Left lobe of liver (tissue), 2 donors: ENCODE data around the gene DIP2C. TPM values are rescaled to one million over a fixed set of nuclear protein-coding genes. Genes with fewer than 3 reads are reported as not detected.
"Not testable (repeated sequence)": the region's sequence is repeated elsewhere in the genome, so short reads cannot be mapped to it uniquely, and the experiment has no call there.

ENCODE experiments used
- ATAC-seq: fragments of 200-7000 bp; cut with Tn5 transposase; one replicate; pipeline ENCODE4 v1.9.1; 2020; ENCODE audit warnings: mild to moderate bottlenecking, moderate library complexity
- DNase-seq: peaks from one replicate; pipeline ENCODE4 v3.0.0-alpha.2; 2020; ENCODE audit warnings: low spot score
- total RNA-seq: library from RNA; stranded (reverse); gene quantifications from one replicate; pipeline ENCODE4 v1.2.1, GENCODE V29; 2021
- donor health status: DM: no; HTN: no; CAD: no; lungs with moderate emphysema.
- donor health status: DM: no; HTN: yes; CAD: no.

The DIP2C gene
- total RNA-seq, 1 donor from 2014 or later = 13.9 TPM

DNA sequence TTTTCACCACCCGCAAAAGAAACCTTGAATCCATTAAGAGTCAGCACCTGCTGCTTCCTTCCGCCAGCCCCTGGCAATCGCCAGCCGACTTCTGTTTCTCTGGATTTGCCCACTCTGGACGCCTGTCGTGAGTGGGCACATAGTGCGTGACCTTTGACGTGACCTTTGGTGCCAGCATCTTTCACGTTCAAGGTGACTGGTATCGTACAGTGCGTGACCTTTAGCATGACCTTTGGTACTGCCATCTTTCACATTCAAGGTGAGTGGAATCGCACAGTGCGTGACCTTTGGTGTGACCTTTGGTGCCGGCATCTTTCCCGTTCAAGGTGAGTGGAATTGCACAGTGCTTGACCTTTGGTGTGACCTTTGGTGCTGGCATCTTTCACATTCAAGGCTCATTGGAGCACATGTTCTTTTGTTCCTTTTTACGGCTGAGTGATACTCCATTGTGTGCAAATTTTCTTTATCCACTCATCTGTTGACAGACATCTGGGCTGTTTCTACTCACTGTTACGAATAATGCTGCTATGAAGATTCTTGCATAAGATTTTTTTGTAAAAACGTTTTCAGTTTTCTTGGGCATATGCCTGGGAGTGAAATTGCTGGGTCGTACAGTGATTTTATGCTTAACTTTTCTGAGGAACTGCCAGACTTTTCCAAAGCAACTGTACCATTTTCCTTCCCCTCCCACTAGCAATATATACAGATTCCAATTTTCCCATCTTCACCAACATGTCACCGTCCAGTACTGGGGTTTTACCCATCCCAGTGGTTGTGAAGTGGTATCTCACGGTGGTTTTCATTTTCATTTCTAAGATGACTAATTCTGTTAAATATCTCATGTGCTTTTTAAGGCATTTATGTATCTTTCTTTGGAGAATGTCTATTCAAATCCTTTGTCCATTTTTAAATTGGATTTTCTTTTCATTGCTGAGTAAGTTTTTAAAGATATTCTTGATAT lies 145.3 kb downstream of the DIP2C start:
- DNase-seq = no peak

GRCh38 chr10:543131-543530 lies 146.3 kb downstream of the DIP2C start:
- ATAC-seq = no peak
- DNase-seq = no peak

More for the DNA sequence above, 145.3 kb downstream of the DIP2C start:
- ATAC-seq = no peak

GRCh38 chr10:541750-542371 lies 147.6 kb downstream of the DIP2C start:
- DNase-seq (no peak), ATAC-seq (peak; percentile 49)

DNA sequence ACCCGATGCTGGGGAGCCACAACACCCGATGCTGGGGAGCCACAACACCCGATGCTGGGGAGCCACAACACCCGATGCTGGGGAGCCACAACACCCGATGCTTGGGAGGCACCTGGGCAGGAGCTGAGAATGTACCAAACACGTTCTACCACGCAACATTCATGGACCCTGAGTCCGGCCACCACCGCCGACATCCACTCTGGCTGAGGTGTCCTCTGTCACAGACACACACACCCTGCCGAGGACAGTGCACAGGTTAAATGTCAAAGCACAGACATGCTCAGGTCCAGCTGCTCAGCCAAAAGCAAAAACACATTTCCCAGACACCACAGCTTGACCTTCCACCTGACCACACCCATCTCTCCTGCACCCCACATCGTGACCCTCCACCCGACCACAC lies 148.4 kb downstream of the DIP2C start:
- ATAC-seq = no peak
- DNase-seq = no peak

GRCh38 chr10:538895-539294 lies 150.6 kb downstream of the DIP2C start:
- DNase-seq (no peak), ATAC-seq (no peak)

- DNase-seq = no peak
- ATAC-seq = no peak
Measured at GRCh38 chr10:536935-537334, 152.5 kb downstream of the DIP2C start.

DNA sequence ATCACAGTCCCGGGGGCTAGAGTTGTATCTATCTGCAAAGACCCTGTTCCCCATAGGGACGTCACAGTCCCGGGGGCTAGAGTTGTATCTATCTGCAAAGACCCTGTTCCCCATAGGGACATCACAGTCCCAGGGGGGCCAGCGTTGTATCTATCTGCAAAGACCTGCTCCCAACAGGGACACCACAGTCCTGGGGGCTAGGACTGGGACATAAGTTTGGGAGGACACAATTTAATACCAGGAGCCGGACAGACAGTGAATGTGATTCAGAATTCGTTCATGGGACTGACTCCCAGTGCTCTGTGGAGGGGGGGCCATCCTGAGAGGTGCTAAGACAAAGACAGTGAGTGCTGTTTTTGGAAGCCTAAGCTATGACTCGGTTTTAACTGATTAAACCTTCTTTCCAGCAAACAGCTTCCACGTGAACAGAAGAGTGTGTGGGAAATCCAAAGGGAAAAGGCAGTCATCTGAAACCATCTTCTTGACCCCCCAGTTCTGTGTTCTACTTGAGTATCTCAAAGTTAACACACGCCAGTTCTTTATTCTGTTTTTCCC lies 153.0 kb downstream of the DIP2C start:
- ATAC-seq (no peak), DNase-seq (no peak)

- ATAC-seq (no peak), DNase-seq (no peak)
Measured at GRCh38 chr10:535952-536351, 153.5 kb downstream of the DIP2C start.

DNA sequence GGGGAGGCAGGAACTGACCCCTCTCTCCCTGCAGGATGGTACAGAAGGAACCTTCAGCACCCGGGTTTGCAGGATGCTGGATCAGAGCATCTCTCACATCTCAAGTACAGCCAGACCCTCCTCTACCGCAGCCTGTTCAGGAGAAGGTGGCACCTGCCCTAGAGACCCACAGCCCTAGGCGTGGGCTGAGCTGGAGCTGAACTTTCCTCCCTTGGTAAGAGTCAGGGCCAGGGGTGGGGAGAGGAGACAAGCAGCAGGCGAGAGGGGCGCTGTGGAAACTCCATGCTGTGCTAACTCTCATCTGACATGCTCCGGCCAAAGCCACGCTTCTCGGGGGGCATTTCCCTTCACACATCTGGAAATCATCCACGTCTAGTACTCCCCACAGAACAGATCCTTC lies 154.4 kb downstream of the DIP2C start:
- DNase-seq = no peak
- no peak for ATAC-seq

GRCh38 chr10:534047-534566 lies 155.4 kb downstream of the DIP2C start:
- DNase-seq = no peak
- no peak for ATAC-seq

- DNase-seq = no peak
- no peak for ATAC-seq
Measured at GRCh38 chr10:533611-534010, 155.9 kb downstream of the DIP2C start.

- DNase-seq (no peak), ATAC-seq (no peak)
Measured at GRCh38 chr10:533186-533585, 156.3 kb downstream of the DIP2C start.

- not testable (repeated sequence) for ATAC-seq, DNase-seq
Measured at GRCh38 chr10:532331-532730, 157.1 kb downstream of the DIP2C start.

- ATAC-seq (no peak), DNase-seq (no peak)
Measured at GRCh38 chr10:531541-531940, 157.9 kb downstream of the DIP2C start.

GRCh38 chr10:530717-531116 lies 158.8 kb downstream of the DIP2C start:
- ATAC-seq (no peak), DNase-seq (no peak)

DNA sequence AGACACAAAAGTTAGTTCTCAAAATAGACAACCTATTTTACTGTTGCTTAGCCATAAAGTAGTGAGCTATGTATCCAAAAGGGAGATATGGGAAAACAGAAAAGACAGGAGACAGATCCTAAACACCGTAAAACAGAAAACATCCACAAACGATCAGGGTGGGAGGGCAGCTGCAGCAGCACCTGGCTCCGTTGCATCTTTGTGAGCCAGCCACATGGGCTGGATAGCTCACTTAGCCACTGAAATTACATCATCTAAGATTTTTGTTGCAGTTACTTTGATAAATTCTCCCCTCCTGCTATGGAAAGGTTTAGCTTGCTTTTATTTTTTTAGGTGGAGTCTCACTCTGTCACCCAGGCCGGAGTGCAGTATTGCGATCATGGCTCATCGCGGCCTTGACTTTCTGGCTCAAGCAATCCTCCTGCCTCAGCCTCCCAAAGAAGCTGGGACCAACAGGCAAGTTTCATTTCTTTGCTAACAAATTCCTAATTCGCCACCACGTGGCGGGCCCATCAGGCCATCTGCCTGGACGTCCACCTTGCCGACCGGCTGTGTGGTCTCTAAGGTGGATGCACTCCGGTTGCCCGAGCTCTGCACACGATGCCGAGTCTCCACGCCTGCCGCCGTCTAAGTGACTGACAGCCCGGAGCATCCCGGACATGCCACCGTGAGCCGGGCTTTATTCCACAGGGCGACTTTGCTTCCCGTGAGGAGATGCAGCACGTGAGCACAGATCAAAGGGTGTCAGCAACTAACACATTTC lies 159.8 kb downstream of the DIP2C start:
- DNase-seq = no peak
- ATAC-seq = no peak

DNA sequence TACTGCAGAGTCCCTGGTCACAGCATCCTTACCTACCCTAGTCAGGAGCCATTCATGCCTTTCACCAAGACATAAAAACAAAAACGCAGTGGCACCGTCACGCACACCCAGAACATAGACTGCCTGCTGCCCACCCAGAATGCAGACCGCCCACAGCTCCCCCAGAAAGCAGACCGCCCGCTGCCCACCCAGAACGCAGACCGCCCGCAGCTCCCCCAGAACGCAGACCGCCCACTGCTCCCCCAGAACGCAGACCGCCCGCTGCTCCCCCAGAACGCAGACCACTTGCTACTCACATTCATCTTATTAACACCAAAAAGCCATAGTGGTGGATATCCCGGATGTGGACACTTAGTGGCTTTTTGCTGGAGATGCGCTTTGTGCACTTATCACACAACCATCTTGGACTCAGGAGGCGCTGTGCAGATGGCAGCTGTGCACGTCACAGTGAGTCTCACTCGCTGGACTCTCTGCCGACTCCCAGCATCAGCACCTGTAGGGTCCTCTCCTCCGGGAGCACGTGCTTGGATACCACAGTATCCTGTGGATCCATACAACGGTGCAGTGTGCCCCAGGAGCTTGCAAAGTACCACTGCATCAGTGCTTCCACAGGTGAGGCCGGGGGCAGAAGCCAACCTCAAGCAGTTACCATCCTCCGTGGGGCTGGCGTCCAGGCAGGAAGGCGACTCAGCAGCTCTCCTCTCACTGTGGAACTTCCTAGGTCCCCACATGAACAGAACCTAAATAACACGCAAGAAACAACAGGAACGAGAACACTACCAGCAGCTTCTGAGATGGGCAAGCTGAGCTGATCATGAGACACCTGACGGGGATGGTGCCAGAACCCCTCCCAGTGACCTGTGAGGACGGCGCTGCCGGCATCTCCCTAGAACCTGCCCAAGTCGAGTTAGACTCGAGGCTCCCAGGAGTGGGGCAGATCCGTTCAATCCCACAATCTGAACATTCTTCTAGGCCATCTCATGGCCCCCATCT lies 161.0 kb downstream of the DIP2C start:
- DNase-seq = no peak

GRCh38 chr10:527416-527815 lies 162.1 kb downstream of the DIP2C start:
- ATAC-seq (no peak), DNase-seq (no peak)

More for the DNA sequence above, 161.0 kb downstream of the DIP2C start:
- ATAC-seq = no peak

GRCh38 chr10:526651-527312 lies 162.7 kb downstream of the DIP2C start:
- ATAC-seq = peak; percentile 26
- DNase-seq = no peak
